ENCODE measurements around the gene YTHDF2. TPM values are rescaled to one million over a fixed set of nuclear protein-coding genes. Genes with fewer than 3 reads are reported as not detected.

The YTHDF2 gene
- total and polyA plus RNA-seq, 2 of the 13 experiments (the other 11 are each of a cell fraction or from before 2014, with no cell fraction given) = 48.4 to 59.6 TPM

DNA sequence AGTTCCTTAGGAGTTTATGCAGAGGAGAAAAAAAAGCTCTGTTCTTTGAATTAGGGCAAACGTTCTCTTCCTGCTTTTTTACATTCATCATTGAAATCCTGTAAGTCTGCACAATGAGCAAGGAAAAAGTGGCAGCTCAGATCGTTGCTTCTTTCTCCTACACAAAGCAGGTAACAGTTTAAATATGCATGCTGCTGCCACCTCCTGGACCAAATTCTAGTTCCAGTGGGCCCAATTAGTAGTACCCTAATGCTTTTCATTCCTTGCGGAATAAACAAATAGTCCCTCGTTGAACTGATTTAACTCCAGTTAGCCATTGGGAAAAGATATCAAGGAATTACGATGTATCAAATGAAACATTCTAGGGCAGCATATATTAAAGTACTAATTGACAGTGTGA is 20.1 kb downstream of the YTHDF2 start:
- in situ Hi-C loops (cut with HindIII; ENCODE audit: extremely low pct_ligation_motif_present, low pct_unique_long_range_greater_than_20kb) = no loop called here
- H3K79me2 ChIP-seq (ENCODE audit: insufficient read depth, low read length) = peaks cover 95% of the 10 kb centered on the region
- peak; percentile 40 for FAIRE-seq
- ChIA-PET CTCF (ENCODE audit: low intra/inter-chr PET ratio, low total read pairs) (no interaction called here), POLR2A (interaction anchor here (3.3 kb wide), 1 partner anchor 20 kb away, joined by 10 read pairs; the partner anchor contains the start of gene YTHDF2)
- no peak overlapping the region for H3K4me2 ChIP-seq (ENCODE audit: low read depth, low read length)
- peaks cover 12 to 53% of the 10 kb centered on the region in 2 experiments for H3K36me3 ChIP-seq (replicated peaks in 1 of 2; ENCODE audit: control insufficient read depth in 1 of 2, insufficient read depth in 2 of 2, low read length in 2 of 2)
- no peak overlapping the region for H3K9ac ChIP-seq (ENCODE audit: insufficient read depth, low read depth, low read length)
- no peak for TF ChIP-seq ZNF746 (CRISPR knock-in tag; IDR thresholded peaks at IDR 0.05)
- TF ChIP-seq STAG1 (CRISPR knock-in tag; IDR thresholded peaks at IDR 0.05) = peak; percentile 27; the same call in 1 of the 2 replicates
- TF ChIP-seq, protein P1, sequence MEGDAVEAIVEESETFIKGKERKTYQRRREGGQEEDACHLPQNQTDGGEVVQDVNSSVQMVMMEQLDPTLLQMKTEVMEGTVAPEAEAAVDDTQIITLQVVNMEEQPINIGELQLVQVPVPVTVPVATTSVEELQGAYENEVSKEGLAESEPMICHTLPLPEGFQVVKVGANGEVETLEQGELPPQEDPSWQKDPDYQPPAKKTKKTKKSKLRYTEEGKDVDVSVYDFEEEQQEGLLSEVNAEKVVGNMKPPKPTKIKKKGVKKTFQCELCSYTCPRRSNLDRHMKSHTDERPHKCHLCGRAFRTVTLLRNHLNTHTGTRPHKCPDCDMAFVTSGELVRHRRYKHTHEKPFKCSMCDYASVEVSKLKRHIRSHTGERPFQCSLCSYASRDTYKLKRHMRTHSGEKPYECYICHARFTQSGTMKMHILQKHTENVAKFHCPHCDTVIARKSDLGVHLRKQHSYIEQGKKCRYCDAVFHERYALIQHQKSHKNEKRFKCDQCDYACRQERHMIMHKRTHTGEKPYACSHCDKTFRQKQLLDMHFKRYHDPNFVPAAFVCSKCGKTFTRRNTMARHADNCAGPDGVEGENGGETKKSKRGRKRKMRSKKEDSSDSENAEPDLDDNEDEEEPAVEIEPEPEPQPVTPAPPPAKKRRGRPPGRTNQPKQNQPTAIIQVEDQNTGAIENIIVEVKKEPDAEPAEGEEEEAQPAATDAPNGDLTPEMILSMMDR (CRISPR knock-in tag; IDR thresholded peaks at IDR 0.05) = peak; percentile 38; the same call in 1 of the 2 replicates
- intact Hi-C loops (cut with micrococcal nuclease; ENCODE audit: unreplicated experiment) = loop anchor here (5.0 kb wide), 1 partner anchor 115 kb away; the partner anchor contains the start of gene TAF12
- no peaks in the 10 kb centered on the region for H3K27me3 ChIP-seq (ENCODE audit: control insufficient read depth in 1 of 2, insufficient read depth in 2 of 2, low read length in 2 of 2)
- DNase-seq (ENCODE audit: low spot score) = no peak
- no peaks in the 10 kb centered on the region for H3K9me3 ChIP-seq (ENCODE audit: low read length)
- no TSS peak for BruUV-seq (replicated peaks)
- H3K4me3 ChIP-seq (replicated peaks in 1 of 3; ENCODE audit: insufficient read depth in 1 of 3, low read depth in 2 of 3, low read length in 3 of 3) = no peak overlapping the region
- no peak overlapping the region for H3K27ac ChIP-seq (ENCODE audit: extremely low read length, insufficient read depth, low read length)
- WGBS (ENCODE audit: low lambda C conversion rate) = 73% methylated on average over 5 of the region's 5 CpGs
- H3K4me1 ChIP-seq (ENCODE audit: insufficient read depth, low read length) = peaks cover 50% of the 10 kb centered on the region
- H4K20me1 ChIP-seq (ENCODE audit: insufficient read depth, low read length) = peaks cover 85% of the 10 kb centered on the region
- ATAC-seq = peak; percentile 47; the same call in 2 of the 3 replicates
- H2AFZ ChIP-seq (ENCODE audit: low read length) = no peak overlapping the region

GRCh38 chr1:28758420-28758819 is 21.7 kb downstream of the YTHDF2 start:
- H3K4me1 ChIP-seq (ENCODE audit: insufficient read depth, low read length) = peaks cover 34% of the 10 kb centered on the region
- no peak overlapping the region for H3K4me2 ChIP-seq (ENCODE audit: low read depth, low read length)
- no peak for TF ChIP-seq ZXDC (CRISPR knock-in tag; IDR thresholded peaks at IDR 0.05)
- no peak for TF ChIP-seq SNAPC2 (CRISPR knock-in tag; IDR thresholded peaks at IDR 0.05)
- peak; percentile 67 for TF ChIP-seq RBM22 (optimal IDR thresholded peaks at IDR 0.05; ENCODE audit: low read length)
- TF ChIP-seq U2AF1 (optimal IDR thresholded peaks at IDR 0.05; ENCODE audit: low read depth, low read length) = no peak
- no peaks in the 10 kb centered on the region for H3K9me3 ChIP-seq (ENCODE audit: low read length)
- no peak overlapping the region for H2AFZ ChIP-seq (ENCODE audit: low read length)
- H3K9ac ChIP-seq (ENCODE audit: insufficient read depth, low read depth, low read length) = no peak overlapping the region
- ATAC-seq (no peak), DNase-seq (ENCODE audit: low spot score) (no peak), FAIRE-seq (no peak)
- no peak overlapping the region for H3K27ac ChIP-seq (ENCODE audit: extremely low read length, insufficient read depth, low read length)
- intact Hi-C loops (cut with micrococcal nuclease; ENCODE audit: unreplicated experiment) (loop anchor here (5.0 kb wide), 1 partner anchor 116 kb away; the partner anchor contains the start of gene TAF12), in situ Hi-C loops (cut with HindIII; ENCODE audit: extremely low pct_ligation_motif_present, low pct_unique_long_range_greater_than_20kb) (no loop called here)
- ChIA-PET POLR2A (no interaction called here), CTCF (ENCODE audit: low intra/inter-chr PET ratio, low total read pairs) (no interaction called here)
- no peaks in the 10 kb centered on the region for H3K27me3 ChIP-seq (ENCODE audit: control insufficient read depth in 1 of 2, insufficient read depth in 2 of 2, low read length in 2 of 2)
- BruUV-seq (replicated peaks) = no TSS peak
- peaks cover 73% of the 10 kb centered on the region for H4K20me1 ChIP-seq (ENCODE audit: insufficient read depth, low read length)
- peaks cover 91% of the 10 kb centered on the region for H3K79me2 ChIP-seq (ENCODE audit: insufficient read depth, low read length)
- H3K36me3 ChIP-seq (replicated peaks in 1 of 2; ENCODE audit: control insufficient read depth in 1 of 2, insufficient read depth in 2 of 2, low read length in 2 of 2) = peaks cover 13 to 42% of the 10 kb centered on the region in 2 experiments
- no peak overlapping the region for H3K4me3 ChIP-seq (replicated peaks in 1 of 3; ENCODE audit: insufficient read depth in 1 of 3, low read depth in 2 of 3, low read length in 3 of 3)
- WGBS (ENCODE audit: low lambda C conversion rate) = 92% methylated on average over 4 of the region's 4 CpGs

Data from HepG2 (cell line).